Omental fat pad (tissue), 4 donors: Measurements from ENCODE around the gene CCDC77. TPM values are rescaled to one million over a fixed set of nuclear protein-coding genes. Genes with fewer than 3 reads are reported as not detected.

Source experiments
- ATAC-seq: fragments of 150-250 bp; one replicate; pipeline ENCODE4 v1.9.1; 2016; ENCODE audit warnings: mild to moderate bottlenecking, moderate library complexity; ENCODE audit not compliant: low FRiP score
- DNase-seq: peaks from one replicate; pipeline ENCODE4 v3.0.0-alpha.2; 2019; ENCODE audit warnings: low spot score
- total RNA-seq, 4 donors: library from RNA; depleted of rRNA; stranded (reverse); fragments of >200 nt; gene quantifications; one replicate each; pipeline ENCODE4 v1.1.0, GENCODE V29; 2016
- TF ChIP-seq, protein P1 (sequence below), 3 donors: fragments of 450-650 bp; IDR thresholded peaks; one replicate each; pipeline ENCODE4 v1.5.1; 2016 to 2017; ENCODE audit warnings: antibody characterized with exemption in 3 of 3, mild to moderate bottlenecking in 3 of 3, moderate library complexity in 2 of 3

CCDC77 gene
- total RNA-seq, 4 donors from 2014 or later = 4.2 to 9.6 (median 5.5) TPM

DNA sequence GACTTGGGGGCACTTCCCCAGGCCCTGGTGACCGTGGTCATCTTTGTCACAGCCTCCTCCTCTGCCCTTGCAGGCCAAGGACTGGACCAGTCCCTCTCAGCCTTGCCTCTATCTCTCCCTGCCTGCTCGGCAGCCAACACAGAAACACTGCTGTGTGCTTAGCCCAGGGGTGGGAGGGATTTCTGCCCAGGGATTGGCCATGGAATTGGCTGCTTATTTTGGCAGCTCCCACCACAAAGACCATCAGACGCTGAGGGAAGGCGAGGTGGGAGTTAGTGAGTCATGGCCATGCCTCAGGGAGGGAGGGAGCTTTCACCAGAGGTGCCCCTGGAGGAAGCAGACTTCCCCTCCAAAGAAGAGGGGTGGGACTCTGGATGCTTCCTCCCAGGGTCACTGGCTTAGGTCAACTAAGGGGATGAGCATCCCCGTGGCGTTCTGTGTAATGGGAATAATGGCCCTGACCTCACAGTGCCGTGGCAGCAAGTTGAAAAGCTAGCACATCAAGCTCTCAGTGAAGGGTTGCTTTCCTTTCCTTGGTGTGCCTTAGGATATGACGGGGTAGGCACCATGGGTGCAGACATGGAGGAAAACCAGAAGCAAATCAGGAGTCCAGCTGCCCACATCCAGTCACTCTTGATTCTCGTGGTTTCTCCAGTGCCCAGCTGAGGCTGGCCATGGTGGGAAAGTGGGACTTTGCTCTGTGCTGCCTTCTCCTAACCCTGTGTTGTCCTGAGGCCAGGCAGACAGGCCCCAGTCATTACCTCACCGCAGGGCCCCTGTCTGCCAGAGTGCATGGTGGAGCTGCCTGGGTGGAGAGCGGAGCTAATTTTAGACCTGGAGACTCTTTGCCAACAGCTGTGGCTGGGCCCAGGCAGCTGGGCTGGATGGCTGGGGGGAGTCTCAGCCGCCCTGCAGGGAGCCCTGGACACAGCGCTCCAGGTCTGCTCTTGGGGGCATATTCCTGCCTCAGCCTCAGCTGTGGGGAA lies 79.7 kb downstream of the CCDC77 start:
- no peak for ATAC-seq
- TF ChIP-seq, protein P1, sequence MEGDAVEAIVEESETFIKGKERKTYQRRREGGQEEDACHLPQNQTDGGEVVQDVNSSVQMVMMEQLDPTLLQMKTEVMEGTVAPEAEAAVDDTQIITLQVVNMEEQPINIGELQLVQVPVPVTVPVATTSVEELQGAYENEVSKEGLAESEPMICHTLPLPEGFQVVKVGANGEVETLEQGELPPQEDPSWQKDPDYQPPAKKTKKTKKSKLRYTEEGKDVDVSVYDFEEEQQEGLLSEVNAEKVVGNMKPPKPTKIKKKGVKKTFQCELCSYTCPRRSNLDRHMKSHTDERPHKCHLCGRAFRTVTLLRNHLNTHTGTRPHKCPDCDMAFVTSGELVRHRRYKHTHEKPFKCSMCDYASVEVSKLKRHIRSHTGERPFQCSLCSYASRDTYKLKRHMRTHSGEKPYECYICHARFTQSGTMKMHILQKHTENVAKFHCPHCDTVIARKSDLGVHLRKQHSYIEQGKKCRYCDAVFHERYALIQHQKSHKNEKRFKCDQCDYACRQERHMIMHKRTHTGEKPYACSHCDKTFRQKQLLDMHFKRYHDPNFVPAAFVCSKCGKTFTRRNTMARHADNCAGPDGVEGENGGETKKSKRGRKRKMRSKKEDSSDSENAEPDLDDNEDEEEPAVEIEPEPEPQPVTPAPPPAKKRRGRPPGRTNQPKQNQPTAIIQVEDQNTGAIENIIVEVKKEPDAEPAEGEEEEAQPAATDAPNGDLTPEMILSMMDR (IDR thresholded peaks at IDR 0.05) = no peak
- no peak for DNase-seq

DNA sequence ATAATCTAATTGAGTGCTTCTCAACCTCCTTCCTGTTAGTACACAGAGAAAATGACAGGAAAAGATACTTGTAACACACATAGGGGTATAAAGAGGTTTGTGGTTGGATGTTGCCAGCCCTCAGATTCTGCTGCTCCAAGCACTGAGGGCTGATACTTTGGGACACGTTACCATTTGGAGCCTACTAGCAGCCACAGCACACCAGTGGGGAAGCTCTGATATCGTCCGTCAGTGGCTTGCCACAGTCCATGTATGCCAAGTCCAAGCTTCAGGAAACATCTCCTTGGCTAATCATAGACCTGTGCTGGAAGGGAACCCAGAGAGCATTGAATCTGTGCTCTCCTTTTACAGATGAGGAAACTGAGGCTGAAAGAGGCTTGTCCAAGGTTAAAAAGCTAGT lies 80.6 kb downstream of the CCDC77 start:
- TF ChIP-seq, protein P1 (IDR thresholded peaks at IDR 0.05) = no peak
- ATAC-seq (no peak), DNase-seq (no peak)

DNA sequence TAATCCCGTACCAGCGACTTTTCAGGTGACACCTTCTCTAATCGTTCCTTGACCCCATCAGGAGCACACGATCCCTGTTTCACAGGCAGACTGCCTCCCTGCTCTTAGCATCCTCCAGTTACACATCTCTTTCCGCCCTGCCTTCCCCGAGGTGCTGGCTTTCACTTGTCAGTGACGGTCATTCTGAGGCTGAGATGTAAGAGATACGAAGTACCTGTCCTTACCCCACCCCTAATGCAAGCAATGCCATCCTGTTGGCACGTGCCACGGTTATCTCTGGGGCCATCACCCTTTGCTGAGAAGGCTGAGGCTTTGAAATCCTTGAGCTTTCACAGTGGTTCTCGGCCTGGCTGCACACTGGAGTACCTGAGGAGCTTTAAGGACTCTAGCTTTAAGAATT lies 82.7 kb downstream of the CCDC77 start:
- DNase-seq (no peak), ATAC-seq (no peak)
- TF ChIP-seq, protein P1 (IDR thresholded peaks at IDR 0.05) = no peak

DNA sequence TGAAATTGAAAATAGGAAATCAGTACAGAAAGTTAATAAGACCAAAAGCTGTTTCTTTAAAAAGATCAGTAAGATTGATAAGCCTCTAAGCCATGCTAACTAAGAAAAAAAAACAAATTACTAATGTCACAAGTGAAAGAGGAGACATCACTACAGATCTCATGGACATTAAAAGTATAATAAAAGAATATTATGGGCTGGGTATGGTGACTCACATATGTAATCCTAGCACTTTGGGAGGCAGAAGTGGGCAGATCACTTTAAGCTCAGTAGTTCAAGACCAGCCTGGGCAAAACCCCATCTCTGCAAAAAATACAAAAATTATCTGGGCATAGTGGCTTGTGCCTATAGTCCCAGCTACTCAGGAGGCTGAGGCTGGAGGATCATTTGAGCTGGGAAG lies 88.8 kb downstream of the CCDC77 start:
- TF ChIP-seq, protein P1 (IDR thresholded peaks at IDR 0.05) = no peak
- ATAC-seq (no peak), DNase-seq (no peak)

Other genes with a start within 250 kb of the CCDC77 start
- gene SLC6A12, start 187.5 kb upstream of the CCDC77 start, total RNA-seq = 1 to 10 TPM in 3 of 4 donors, under 1 TPM in 1; 0.46 to 7.0 (median 2.1) TPM
- gene SLC6A13, start 138.8 kb upstream of the CCDC77 start, total RNA-seq = under 1 TPM in 2 of 4 donors, not detected in 2; 0.84 to 0.88 TPM
- 10 to 100 TPM; 48.0 to 86.2 (median 49.9) TPM for gene KDM5A, start 12.3 kb upstream of the CCDC77 start, total RNA-seq
- gene B4GALNT3, start 58.3 kb downstream of the CCDC77 start, total RNA-seq = under 1 TPM in 3 of 4 donors, not detected in 1; 0.13 to 0.60 (median 0.28) TPM